Activated T-helper 17 cell treated with anti-CD3 and anti-CD28 coated beads, Interleukin-2, amount 50 U/mL, for 72 hours (primary cell): ENCODE data around the gene SORBS1. TPM values are rescaled to one million over a fixed set of nuclear protein-coding genes. Genes with fewer than 3 reads are reported as not detected.
A peak's percentile ranks its signal among the peaks of the same experiment; 100 is the strongest.

ENCODE experiments used
- ATAC-seq: fragments of 150-1000 bp; cut with Tn5 transposase; replicated peaks from 2 replicates; pipeline ENCODE4 v1.10.0; 2021; ENCODE audit warnings: mild to moderate bottlenecking, moderate library complexity
- H3K27ac Mint-ChIP-seq: one replicate; pipeline ENCODE4 v1.8.0; 2022; ENCODE audit warnings: mixed read lengths
- H3K27me3 Mint-ChIP-seq: one replicate; pipeline ENCODE4 v1.8.0; 2022; ENCODE audit warnings: mixed read lengths
- H3K36me3 Mint-ChIP-seq: one replicate; pipeline ENCODE4 v1.8.0; 2022; ENCODE audit warnings: low read depth, mild to moderate bottlenecking, mixed read lengths
- H3K4me1 Mint-ChIP-seq: one replicate; pipeline ENCODE4 v1.8.0; 2022; ENCODE audit warnings: mixed read lengths
- H3K4me3 Mint-ChIP-seq: one replicate; pipeline ENCODE4 v1.8.0; 2022; ENCODE audit warnings: mild to moderate bottlenecking, mixed read lengths
- H3K9me3 Mint-ChIP-seq: one replicate; pipeline ENCODE4 v1.8.0; 2022; ENCODE audit warnings: mixed read lengths
- total RNA-seq, 2 donors: library from RNA; stranded (reverse); gene quantifications; one replicate each; pipeline ENCODE4 v1.2.3, GENCODE V29; 2022

Gene SORBS1
- total RNA-seq, 2 donors from 2014 or later: 1.1 to 3.4 TPM

- H3K27ac Mint-ChIP-seq: no peak overlapping the region
Observed at GRCh38 chr10:95384011-95384704, 177.0 kb downstream of the SORBS1 start.

GRCh38 chr10:95382596-95382995 lies 178.6 kb downstream of the SORBS1 start:
- Mint-ChIP-seq H3K9me3 (no peaks in the 10 kb centered on the region), H3K4me1 (peaks cover 5% of the 10 kb centered on the region), H3K4me3 (no peak overlapping the region), H3K27me3 (peaks cover 3% of the 10 kb centered on the region), H3K36me3 (no peaks in the 10 kb centered on the region), H3K27ac (no peak overlapping the region)
- ATAC-seq: no peak

More at GRCh38 chr10:95384011-95384704, 177.0 kb downstream of the SORBS1 start:
- H3K9me3 Mint-ChIP-seq: no peaks in the 10 kb centered on the region
- no peaks in the 10 kb centered on the region for H3K27me3 Mint-ChIP-seq
- no peak overlapping the region for H3K4me3 Mint-ChIP-seq
- peaks cover 5% of the 10 kb centered on the region for H3K4me1 Mint-ChIP-seq
- peak; percentile 82 for ATAC-seq
- no peaks in the 10 kb centered on the region for H3K36me3 Mint-ChIP-seq

GRCh38 chr10:95382174-95382573 lies 179.0 kb downstream of the SORBS1 start:
- H3K27ac Mint-ChIP-seq: no peak overlapping the region
- no peak for ATAC-seq
- H3K27me3 Mint-ChIP-seq: peaks cover 3% of the 10 kb centered on the region
- no peak overlapping the region for H3K4me3 Mint-ChIP-seq
- no peaks in the 10 kb centered on the region for H3K9me3 Mint-ChIP-seq
- H3K36me3 Mint-ChIP-seq: no peaks in the 10 kb centered on the region
- H3K4me1 Mint-ChIP-seq: peaks cover 5% of the 10 kb centered on the region

GRCh38 chr10:95377950-95378349 lies 183.2 kb downstream of the SORBS1 start:
- Mint-ChIP-seq H3K27me3 (peaks cover 7% of the 10 kb centered on the region), H3K27ac (no peak overlapping the region), H3K4me1 (no peaks in the 10 kb centered on the region), H3K36me3 (no peaks in the 10 kb centered on the region), H3K9me3 (no peaks in the 10 kb centered on the region), H3K4me3 (no peak overlapping the region)
- no peak for ATAC-seq

GRCh38 chr10:95375418-95375817 lies 185.8 kb downstream of the SORBS1 start:
- no peaks in the 10 kb centered on the region for H3K4me1 Mint-ChIP-seq
- H3K4me3 Mint-ChIP-seq: no peak overlapping the region
- no peak for ATAC-seq
- no peaks in the 10 kb centered on the region for H3K36me3 Mint-ChIP-seq
- H3K27ac Mint-ChIP-seq: no peak overlapping the region
- peaks cover 21% of the 10 kb centered on the region for H3K27me3 Mint-ChIP-seq
- no peaks in the 10 kb centered on the region for H3K9me3 Mint-ChIP-seq

GRCh38 chr10:95374597-95375209 lies 186.5 kb downstream of the SORBS1 start:
- ATAC-seq: peak; percentile 94
- H3K9me3 Mint-ChIP-seq: no peaks in the 10 kb centered on the region
- no peak overlapping the region for H3K27ac Mint-ChIP-seq
- no peaks in the 10 kb centered on the region for H3K4me1 Mint-ChIP-seq
- H3K36me3 Mint-ChIP-seq: no peaks in the 10 kb centered on the region
- no peak overlapping the region for H3K4me3 Mint-ChIP-seq
- peaks cover 22% of the 10 kb centered on the region for H3K27me3 Mint-ChIP-seq

- Mint-ChIP-seq H3K4me3 (no peak overlapping the region), H3K27me3 (peaks cover 21% of the 10 kb centered on the region), H3K36me3 (no peaks in the 10 kb centered on the region), H3K27ac (no peak overlapping the region), H3K4me1 (no peaks in the 10 kb centered on the region), H3K9me3 (no peaks in the 10 kb centered on the region)
- ATAC-seq: no peak
Observed at GRCh38 chr10:95373660-95374059, 187.5 kb downstream of the SORBS1 start.

- Mint-ChIP-seq H3K4me3 (no peak overlapping the region), H3K27me3 (peaks cover 8% of the 10 kb centered on the region), H3K27ac (no peak overlapping the region), H3K36me3 (no peaks in the 10 kb centered on the region), H3K9me3 (no peaks in the 10 kb centered on the region), H3K4me1 (no peaks in the 10 kb centered on the region)
- ATAC-seq: no peak
Observed at GRCh38 chr10:95364342-95364741, 196.8 kb downstream of the SORBS1 start.

- H3K36me3 Mint-ChIP-seq: no peaks in the 10 kb centered on the region
- H3K27ac Mint-ChIP-seq: no peak overlapping the region
- no peaks in the 10 kb centered on the region for H3K9me3 Mint-ChIP-seq
- peaks cover 8% of the 10 kb centered on the region for H3K27me3 Mint-ChIP-seq
- ATAC-seq: peak; percentile 50
- H3K4me3 Mint-ChIP-seq: no peak overlapping the region
- no peaks in the 10 kb centered on the region for H3K4me1 Mint-ChIP-seq
Observed at GRCh38 chr10:95363303-95363912, 197.8 kb downstream of the SORBS1 start.

- H3K36me3 Mint-ChIP-seq: no peaks in the 10 kb centered on the region
- no peaks in the 10 kb centered on the region for H3K9me3 Mint-ChIP-seq
- H3K27me3 Mint-ChIP-seq: peaks cover 8% of the 10 kb centered on the region
- no peaks in the 10 kb centered on the region for H3K4me1 Mint-ChIP-seq
- no peak overlapping the region for H3K27ac Mint-ChIP-seq
- no peak for ATAC-seq
- no peak overlapping the region for H3K4me3 Mint-ChIP-seq
Observed at GRCh38 chr10:95360122-95360714, 201.0 kb downstream of the SORBS1 start.

GRCh38 chr10:95359466-95359865 lies 201.7 kb downstream of the SORBS1 start:
- H3K4me1 Mint-ChIP-seq: no peaks in the 10 kb centered on the region
- H3K36me3 Mint-ChIP-seq: no peaks in the 10 kb centered on the region
- H3K9me3 Mint-ChIP-seq: no peaks in the 10 kb centered on the region
- H3K27ac Mint-ChIP-seq: no peak overlapping the region
- ATAC-seq: no peak
- peaks cover 8% of the 10 kb centered on the region for H3K27me3 Mint-ChIP-seq
- H3K4me3 Mint-ChIP-seq: no peak overlapping the region

GRCh38 chr10:95356190-95356955 lies 204.8 kb downstream of the SORBS1 start:
- Mint-ChIP-seq H3K36me3 (no peaks in the 10 kb centered on the region), H3K9me3 (no peaks in the 10 kb centered on the region), H3K27me3 (peaks cover 3% of the 10 kb centered on the region), H3K4me3 (no peak overlapping the region), H3K4me1 (no peaks in the 10 kb centered on the region), H3K27ac (no peak overlapping the region)
- no peak for ATAC-seq

- H3K4me3 Mint-ChIP-seq: no peak overlapping the region
- no peaks in the 10 kb centered on the region for H3K9me3 Mint-ChIP-seq
- no peaks in the 10 kb centered on the region for H3K27me3 Mint-ChIP-seq
- H3K36me3 Mint-ChIP-seq: no peaks in the 10 kb centered on the region
- no peaks in the 10 kb centered on the region for H3K4me1 Mint-ChIP-seq
- H3K27ac Mint-ChIP-seq: no peak overlapping the region
- no peak for ATAC-seq
Observed at GRCh38 chr10:95355301-95355700, 205.9 kb downstream of the SORBS1 start.

GRCh38 chr10:95354110-95354509 lies 207.1 kb downstream of the SORBS1 start:
- H3K27ac Mint-ChIP-seq: no peak overlapping the region
- no peak overlapping the region for H3K4me3 Mint-ChIP-seq
- no peaks in the 10 kb centered on the region for H3K36me3 Mint-ChIP-seq
- no peaks in the 10 kb centered on the region for H3K9me3 Mint-ChIP-seq
- no peak for ATAC-seq
- H3K4me1 Mint-ChIP-seq: no peaks in the 10 kb centered on the region
- H3K27me3 Mint-ChIP-seq: no peaks in the 10 kb centered on the region
